ENCODE measurements around the gene LMO1.

DNA sequence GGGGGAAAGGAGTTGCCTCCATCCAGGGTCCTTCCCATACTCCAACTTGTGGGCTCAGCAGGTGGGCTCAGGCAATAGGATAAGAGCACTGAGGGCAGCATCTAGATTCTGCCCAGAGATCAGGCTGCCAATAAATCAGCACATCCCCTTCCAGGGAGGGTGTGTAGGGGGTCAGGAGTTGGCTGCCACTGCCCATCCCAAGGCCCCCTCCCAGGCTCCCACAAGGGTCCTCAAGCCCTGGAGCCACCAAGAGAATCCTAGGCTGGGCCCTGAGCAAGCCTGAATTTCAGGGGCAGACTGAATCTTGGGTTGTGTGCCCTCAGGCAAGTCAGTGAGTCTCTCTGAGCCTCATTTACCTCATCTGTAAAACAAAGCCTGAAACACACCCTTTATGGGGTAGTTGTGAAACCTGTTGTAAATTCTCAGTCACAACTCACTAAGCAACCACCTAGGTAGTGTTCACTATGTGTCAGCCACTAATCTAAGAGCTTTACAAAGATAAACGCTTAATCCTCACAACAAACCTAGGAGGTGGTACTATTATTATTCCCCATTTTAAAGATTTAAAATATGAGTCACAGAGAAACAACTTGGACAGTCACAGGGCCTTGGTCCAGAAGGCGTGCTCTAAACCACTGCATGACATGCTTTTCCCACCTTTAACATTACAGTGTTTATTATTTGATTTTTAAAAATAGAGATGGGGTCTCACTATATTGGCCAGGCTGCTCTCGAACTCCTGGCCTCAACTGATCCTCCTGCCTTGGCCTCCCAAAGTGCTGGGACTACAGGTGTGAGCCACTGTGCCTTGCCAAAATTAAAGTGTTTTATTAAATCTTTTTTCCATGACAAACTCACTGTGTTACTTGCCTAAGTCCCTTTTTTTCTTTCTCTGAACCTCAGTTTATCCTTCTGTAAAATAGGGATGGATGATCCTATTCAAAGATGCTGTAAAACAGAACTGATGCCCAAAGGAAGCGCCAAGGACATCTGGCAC lies 36.2 kb downstream of the LMO1 start:
- TF ChIP-seq, protein P1, sequence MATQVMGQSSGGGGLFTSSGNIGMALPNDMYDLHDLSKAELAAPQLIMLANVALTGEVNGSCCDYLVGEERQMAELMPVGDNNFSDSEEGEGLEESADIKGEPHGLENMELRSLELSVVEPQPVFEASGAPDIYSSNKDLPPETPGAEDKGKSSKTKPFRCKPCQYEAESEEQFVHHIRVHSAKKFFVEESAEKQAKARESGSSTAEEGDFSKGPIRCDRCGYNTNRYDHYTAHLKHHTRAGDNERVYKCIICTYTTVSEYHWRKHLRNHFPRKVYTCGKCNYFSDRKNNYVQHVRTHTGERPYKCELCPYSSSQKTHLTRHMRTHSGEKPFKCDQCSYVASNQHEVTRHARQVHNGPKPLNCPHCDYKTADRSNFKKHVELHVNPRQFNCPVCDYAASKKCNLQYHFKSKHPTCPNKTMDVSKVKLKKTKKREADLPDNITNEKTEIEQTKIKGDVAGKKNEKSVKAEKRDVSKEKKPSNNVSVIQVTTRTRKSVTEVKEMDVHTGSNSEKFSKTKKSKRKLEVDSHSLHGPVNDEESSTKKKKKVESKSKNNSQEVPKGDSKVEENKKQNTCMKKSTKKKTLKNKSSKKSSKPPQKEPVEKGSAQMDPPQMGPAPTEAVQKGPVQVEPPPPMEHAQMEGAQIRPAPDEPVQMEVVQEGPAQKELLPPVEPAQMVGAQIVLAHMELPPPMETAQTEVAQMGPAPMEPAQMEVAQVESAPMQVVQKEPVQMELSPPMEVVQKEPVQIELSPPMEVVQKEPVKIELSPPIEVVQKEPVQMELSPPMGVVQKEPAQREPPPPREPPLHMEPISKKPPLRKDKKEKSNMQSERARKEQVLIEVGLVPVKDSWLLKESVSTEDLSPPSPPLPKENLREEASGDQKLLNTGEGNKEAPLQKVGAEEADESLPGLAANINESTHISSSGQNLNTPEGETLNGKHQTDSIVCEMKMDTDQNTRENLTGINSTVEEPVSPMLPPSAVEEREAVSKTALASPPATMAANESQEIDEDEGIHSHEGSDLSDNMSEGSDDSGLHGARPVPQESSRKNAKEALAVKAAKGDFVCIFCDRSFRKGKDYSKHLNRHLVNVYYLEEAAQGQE (IDR thresholded peaks at IDR 0.05; ENCODE audit: insufficient read depth in 1 of 2, low read depth in 2 of 2, low read length in 2 of 2) = no peak
- TF ChIP-seq TAF1 (IDR thresholded peaks at IDR 0.05; ENCODE audit: borderline replicate concordance, insufficient read depth, low read length) (no peak), SIN3A (IDR thresholded peaks at IDR 0.05; ENCODE audit: borderline replicate concordance, insufficient read depth, low read length) (no peak)
